NB4 (cell line): ENCODE results near the gene NID2.
A peak's percentile ranks its signal among the peaks of the same experiment; 100 is the strongest.

Source experiments
- DNase-seq: peaks from one replicate; pipeline ENCODE4 v3.0.0; 2010; ENCODE audit warnings: low read depth
- H3K4me3 ChIP-seq: one replicate; pipeline ENCODE4 v1.5.1; 2011; ENCODE audit warnings: mild to moderate bottlenecking, low read depth, low read length, moderate library complexity
- MYC ChIP-seq: IDR thresholded peaks from 2 replicates; pipeline ENCODE4 v1.6.1; 2011; ENCODE audit warnings: low read depth, low read length
- POLR2A ChIP-seq: IDR thresholded peaks from 2 replicates; pipeline ENCODE4 v1.6.1; 2011; ENCODE audit warnings: mild to moderate bottlenecking; ENCODE audit not compliant: insufficient read length; ENCODE audit errors: extremely low read depth
- TF ChIP-seq, protein P1 (sequence below): IDR thresholded peaks from 2 replicates; pipeline ENCODE4 v1.6.1; 2011; ENCODE audit warnings: low read depth, low read length
- TF ChIP-seq, protein P2 (sequence below): IDR thresholded peaks from one replicate; pipeline ENCODE4 v1.5.1; 2012; ENCODE audit warnings: low read depth, low read length

Gene NID2

DNA sequence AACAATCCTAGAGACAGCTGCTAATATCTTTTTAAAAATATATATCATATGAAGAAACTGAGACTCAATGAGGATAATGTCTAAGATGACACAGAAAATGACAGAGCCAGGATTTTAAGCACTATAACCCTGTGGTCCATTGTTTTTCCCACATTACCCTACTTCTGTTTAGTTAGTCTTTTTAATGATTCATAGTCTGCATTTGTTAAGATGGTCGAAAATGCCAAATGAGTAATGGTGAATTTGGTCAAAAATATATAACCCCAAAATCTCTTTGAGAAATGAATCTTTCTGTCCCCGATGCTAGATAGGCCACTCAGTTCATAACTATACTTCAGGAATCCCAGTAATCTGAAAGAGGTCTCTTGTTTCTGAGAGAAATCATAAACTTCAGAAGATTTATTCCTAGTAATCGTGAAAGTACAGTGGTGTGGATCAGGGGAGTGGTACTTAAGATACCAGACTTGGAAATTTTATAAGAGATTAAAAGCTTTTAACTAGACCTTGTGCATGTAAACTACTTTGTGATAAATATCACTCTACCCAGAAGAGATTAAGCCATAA is 68.8 kb downstream of the NID2 start:
- TF ChIP-seq MYC (no peak), POLR2A (no peak)
- TF ChIP-seq, protein P1, sequence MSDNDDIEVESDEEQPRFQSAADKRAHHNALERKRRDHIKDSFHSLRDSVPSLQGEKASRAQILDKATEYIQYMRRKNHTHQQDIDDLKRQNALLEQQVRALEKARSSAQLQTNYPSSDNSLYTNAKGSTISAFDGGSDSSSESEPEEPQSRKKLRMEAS: no peak
- TF ChIP-seq, protein P2, sequence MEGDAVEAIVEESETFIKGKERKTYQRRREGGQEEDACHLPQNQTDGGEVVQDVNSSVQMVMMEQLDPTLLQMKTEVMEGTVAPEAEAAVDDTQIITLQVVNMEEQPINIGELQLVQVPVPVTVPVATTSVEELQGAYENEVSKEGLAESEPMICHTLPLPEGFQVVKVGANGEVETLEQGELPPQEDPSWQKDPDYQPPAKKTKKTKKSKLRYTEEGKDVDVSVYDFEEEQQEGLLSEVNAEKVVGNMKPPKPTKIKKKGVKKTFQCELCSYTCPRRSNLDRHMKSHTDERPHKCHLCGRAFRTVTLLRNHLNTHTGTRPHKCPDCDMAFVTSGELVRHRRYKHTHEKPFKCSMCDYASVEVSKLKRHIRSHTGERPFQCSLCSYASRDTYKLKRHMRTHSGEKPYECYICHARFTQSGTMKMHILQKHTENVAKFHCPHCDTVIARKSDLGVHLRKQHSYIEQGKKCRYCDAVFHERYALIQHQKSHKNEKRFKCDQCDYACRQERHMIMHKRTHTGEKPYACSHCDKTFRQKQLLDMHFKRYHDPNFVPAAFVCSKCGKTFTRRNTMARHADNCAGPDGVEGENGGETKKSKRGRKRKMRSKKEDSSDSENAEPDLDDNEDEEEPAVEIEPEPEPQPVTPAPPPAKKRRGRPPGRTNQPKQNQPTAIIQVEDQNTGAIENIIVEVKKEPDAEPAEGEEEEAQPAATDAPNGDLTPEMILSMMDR: no peak
- DNase-seq: no peak

DNA sequence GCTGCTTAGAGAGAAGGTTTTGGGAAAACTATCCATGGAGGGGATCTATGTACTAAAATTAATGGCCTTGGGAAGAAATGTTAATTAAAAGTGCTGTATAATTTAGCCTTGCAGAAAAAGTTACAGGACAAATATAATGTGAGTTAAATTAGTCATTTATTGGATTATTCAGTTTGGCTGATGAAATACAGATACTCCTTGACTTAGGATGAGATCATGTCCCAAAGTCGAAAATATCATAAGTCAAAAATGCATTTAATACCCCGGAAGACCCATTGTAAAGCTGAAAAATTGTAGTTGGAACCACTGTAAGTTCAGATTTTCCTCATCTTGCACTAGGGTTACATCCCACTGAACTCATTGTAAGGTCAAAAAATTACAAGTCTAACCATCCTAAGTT is 69.8 kb downstream of the NID2 start:
- TF ChIP-seq, protein P2: no peak
- DNase-seq: no peak
- no peak overlapping the region for H3K4me3 ChIP-seq

More for the DNA sequence above, 68.8 kb downstream of the NID2 start:
- H3K4me3 ChIP-seq: no peak overlapping the region

DNA sequence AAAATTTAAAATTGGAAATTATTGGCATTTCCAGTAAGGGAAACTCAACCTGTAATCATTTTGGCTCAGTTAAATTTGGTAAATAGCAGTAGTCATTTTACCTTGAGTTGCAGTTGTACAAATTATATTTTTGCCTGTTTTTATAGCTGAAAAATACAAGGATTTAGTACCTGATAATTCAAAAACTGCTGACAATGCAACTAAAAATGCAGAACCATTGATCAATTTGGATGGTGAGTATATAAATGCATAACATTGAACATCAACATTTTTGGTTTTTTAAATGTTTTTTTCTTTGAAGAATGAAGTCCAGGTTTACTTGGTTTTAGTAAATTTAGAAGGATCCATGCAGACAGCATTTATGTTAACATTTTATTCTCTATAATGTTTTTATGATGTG is 70.5 kb downstream of the NID2 start:
- no peak for DNase-seq
- H3K4me3 ChIP-seq: no peak overlapping the region
- TF ChIP-seq POLR2A (no peak), MYC (no peak)
- TF ChIP-seq, protein P1: no peak
- TF ChIP-seq, protein P2: no peak

DNA sequence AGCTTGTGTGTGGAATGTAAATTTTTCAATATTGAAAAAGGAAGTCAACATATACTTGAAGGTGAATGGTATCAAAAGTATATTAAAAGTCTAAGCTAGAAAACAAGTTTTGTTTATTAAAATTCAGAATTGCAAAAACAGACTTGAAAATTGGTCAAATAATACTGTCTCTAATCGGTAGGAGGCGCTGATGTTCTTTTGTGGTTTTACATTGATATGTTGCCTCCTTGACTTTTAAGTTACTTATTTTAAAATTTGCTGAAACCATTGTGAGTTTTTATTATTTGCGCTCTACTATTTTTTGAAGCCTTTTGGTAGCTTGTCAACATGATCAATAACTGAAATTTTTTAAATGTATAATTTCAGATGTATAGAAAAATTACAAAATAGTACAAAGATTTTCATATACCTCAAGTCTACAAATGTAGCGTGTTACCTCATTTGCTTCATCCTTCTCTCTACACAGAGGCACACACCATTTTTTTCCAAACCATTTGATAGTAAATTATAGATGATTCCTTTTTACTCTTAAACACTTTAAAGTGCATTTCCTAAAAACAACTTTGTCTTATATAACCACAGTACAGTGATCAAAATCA is 72.6 kb downstream of the NID2 start:
- TF ChIP-seq, protein P2: peak; percentile 10
- TF ChIP-seq POLR2A: no peak
- DNase-seq: peak; percentile 16
- H3K4me3 ChIP-seq: no peak overlapping the region

DNA sequence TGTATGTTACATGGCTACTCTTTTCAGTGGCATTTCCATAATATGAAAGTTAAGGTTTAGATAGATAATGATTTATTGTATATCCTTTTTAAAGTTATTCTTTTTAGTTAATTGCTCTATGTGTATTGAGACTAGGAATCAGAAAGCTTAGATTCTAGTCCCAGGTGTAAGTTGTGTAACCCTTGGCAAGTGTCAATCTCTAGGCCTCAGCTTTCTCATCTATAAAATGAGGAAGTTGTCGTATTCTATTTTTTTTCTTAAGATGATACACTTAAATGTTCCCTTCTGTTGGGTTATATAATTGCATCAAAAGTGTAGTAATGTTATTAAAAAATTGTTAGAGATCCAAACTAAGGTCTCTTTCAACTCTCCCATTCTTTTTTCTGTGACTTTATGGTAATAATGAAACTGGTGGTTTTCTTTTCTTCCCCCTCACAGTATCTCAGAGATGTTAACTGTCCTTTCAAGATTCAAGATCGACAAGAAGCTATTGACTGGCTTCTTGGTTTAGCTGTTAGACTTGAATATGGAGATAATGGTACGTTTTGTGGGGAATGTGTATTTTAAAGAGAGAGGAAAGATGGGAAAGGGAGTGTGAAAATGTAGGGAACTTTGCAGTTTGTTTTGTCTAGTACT is 75.5 kb downstream of the NID2 start:
- peak overlapping the region; percentile 13 for H3K4me3 ChIP-seq
- peak; percentile 29 for DNase-seq
- TF ChIP-seq MYC (no peak), POLR2A (no peak)
- TF ChIP-seq, protein P2: no peak
- TF ChIP-seq, protein P1: no peak

- H3K4me3 ChIP-seq: peak overlapping the region; percentile 99
- DNase-seq: no peak
- TF ChIP-seq POLR2A (no peak), MYC (no peak)
- TF ChIP-seq, protein P2: no peak
- TF ChIP-seq, protein P1: no peak
Observed at GRCh38 chr14:51990488-51990887, 78.4 kb downstream of the NID2 start.
